Activated CD4-positive, alpha-beta T cell treated with anti-CD3 and anti-CD28 coated beads, Interleukin-2, amount 10 ng/mL, durations not matched to agents 7 days and 5 days (primary cell): ENCODE data around the gene AASS. TPM values are rescaled to one million over a fixed set of nuclear protein-coding genes. Genes with fewer than 3 reads are reported as not detected.

Experiments
- CTCF ChIA-PET: fragments of 350-600 bp; sonication (Branson Sonifier 250); formaldehyde crosslinking; loops from one replicate; lab custom pipeline; 2021; ENCODE audit warnings: antibody characterized with exemption; lab: Charles Lee
- POLR2A ChIA-PET: fragments of 350-600 bp; sonication (Branson Sonifier 250); formaldehyde crosslinking; loops from one replicate; lab custom pipeline; 2021; ENCODE audit warnings: antibody characterized with exemption; lab: Charles Lee
- DNase-seq: peaks from one replicate; pipeline ENCODE4 v3.0.0-alpha.2; 2020
- H3K27ac Mint-ChIP-seq: one replicate; pipeline ENCODE4 v1.8.0; 2021; ENCODE audit warnings: mild to moderate bottlenecking, moderate library complexity, mixed read lengths
- H3K27me3 Mint-ChIP-seq: one replicate; pipeline ENCODE4 v1.8.0; 2021; ENCODE audit warnings: mixed read lengths
- H3K36me3 Mint-ChIP-seq: one replicate; pipeline ENCODE4 v1.8.0; 2021; ENCODE audit warnings: low read depth, mixed read lengths
- H3K4me1 Mint-ChIP-seq: one replicate; pipeline ENCODE4 v1.8.0; 2021; ENCODE audit warnings: mixed read lengths
- H3K4me3 Mint-ChIP-seq: one replicate; pipeline ENCODE4 v1.8.0; 2021; ENCODE audit warnings: mild to moderate bottlenecking, moderate library complexity, mixed read lengths
- H3K9me3 Mint-ChIP-seq: one replicate; pipeline ENCODE4 v1.8.0; 2021; ENCODE audit warnings: mixed read lengths
- total RNA-seq, 2 experiments: library from RNA; stranded (reverse); gene quantifications; one replicate each; pipeline ENCODE4 v1.2.3, GENCODE V29; 2021

Gene AASS
- total RNA-seq, 2 experiments from 2014 or later, result 0.62 to 0.84 TPM

DNA sequence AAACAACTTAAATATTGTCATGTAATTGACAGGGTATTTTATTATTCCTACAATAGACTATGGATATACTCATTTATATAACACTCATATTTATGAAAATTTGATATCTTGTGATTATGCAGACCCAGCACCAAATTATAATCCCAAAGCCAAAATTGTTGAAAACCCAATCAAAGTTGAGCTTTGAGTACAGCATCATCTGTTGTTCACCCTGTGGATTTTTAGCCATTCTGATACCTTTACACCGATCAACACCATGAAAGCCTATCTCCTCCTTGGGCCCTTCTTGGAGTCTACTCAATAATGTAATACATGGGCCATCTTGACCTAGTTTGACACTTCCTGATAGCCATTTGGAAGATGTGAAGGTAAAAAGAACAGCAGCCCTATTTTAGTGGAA is 49.5 kb downstream of the AASS start:
- no peak for DNase-seq
- POLR2A ChIA-PET, result no interaction called here
- CTCF ChIA-PET, result no interaction called here
- Mint-ChIP-seq H3K4me1 (no peaks in the 10 kb centered on the region), H3K4me3 (no peak overlapping the region), H3K27me3 (no peaks in the 10 kb centered on the region), H3K27ac (no peak overlapping the region), H3K36me3 (no peaks in the 10 kb centered on the region), H3K9me3 (no peaks in the 10 kb centered on the region)

- no peak overlapping the region for H3K4me3 Mint-ChIP-seq
- ChIA-PET CTCF (interaction anchor here (1.1 kb wide), 1 partner anchor 11 kb away, joined by 3 read pairs; no protein-coding TSS in a partner anchor), POLR2A (no interaction called here)
- H3K9me3 Mint-ChIP-seq, result no peaks in the 10 kb centered on the region
- DNase-seq, result peak; percentile 70
- H3K36me3 Mint-ChIP-seq, result no peaks in the 10 kb centered on the region
- H3K27me3 Mint-ChIP-seq, result no peaks in the 10 kb centered on the region
- no peak overlapping the region for H3K27ac Mint-ChIP-seq
- H3K4me1 Mint-ChIP-seq, result no peaks in the 10 kb centered on the region
These were observed 50.9 kb downstream of the AASS start for GRCh38 chr7:122092964-122093797.

DNA sequence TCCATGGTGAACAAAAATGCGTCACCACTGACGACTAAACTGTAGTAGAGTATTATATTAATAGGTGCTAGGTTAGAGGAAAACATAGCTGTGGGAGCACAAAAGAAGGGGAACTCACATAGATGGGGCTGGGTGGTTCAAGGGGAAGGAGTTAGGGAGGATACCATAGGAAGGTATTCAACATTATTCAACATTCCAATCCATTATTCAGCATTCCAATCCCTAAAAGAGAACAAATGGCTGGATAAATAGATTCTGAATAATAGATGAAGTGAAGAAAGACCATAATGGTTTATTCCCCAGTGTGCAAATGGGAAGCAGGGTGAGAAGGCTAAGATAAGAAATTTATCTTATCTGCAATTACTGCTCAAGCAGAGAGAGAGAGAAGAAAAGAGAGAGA is 61.4 kb downstream of the AASS start:
- Mint-ChIP-seq H3K27ac (no peak overlapping the region), H3K36me3 (no peaks in the 10 kb centered on the region), H3K9me3 (no peaks in the 10 kb centered on the region), H3K4me3 (no peak overlapping the region), H3K27me3 (no peaks in the 10 kb centered on the region), H3K4me1 (no peaks in the 10 kb centered on the region)
- CTCF ChIA-PET, result no interaction called here
- DNase-seq, result no peak
- POLR2A ChIA-PET, result no interaction called here

- DNase-seq, result no peak
- no peaks in the 10 kb centered on the region for H3K36me3 Mint-ChIP-seq
- no peak overlapping the region for H3K27ac Mint-ChIP-seq
- POLR2A ChIA-PET, result no interaction called here
- no peaks in the 10 kb centered on the region for H3K4me1 Mint-ChIP-seq
- no peaks in the 10 kb centered on the region for H3K27me3 Mint-ChIP-seq
- H3K4me3 Mint-ChIP-seq, result no peak overlapping the region
- CTCF ChIA-PET, result no interaction called here
- no peaks in the 10 kb centered on the region for H3K9me3 Mint-ChIP-seq
These were observed 61.9 kb downstream of the AASS start for GRCh38 chr7:122082160-122082559.

DNA sequence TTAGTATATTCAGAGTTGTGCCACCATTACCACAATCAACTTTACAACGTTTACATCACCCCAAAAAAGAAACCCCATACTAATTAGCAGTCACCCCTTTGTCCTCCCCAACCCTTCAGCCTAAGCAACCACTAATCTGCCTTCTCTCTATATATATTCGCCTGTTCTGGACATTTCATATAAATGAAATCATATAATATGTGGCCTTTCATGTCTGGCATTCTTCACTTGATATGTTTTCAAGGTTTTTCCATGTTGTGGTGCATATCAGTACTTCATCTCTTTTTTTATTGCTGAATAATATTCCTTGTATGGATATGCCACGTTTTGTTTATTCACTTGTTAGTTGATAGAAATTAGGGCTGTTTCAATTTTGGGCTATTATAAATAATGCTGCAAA is 70.4 kb downstream of the AASS start:
- Mint-ChIP-seq H3K4me1 (no peaks in the 10 kb centered on the region), H3K27me3 (no peaks in the 10 kb centered on the region), H3K36me3 (no peaks in the 10 kb centered on the region), H3K9me3 (no peaks in the 10 kb centered on the region), H3K27ac (no peak overlapping the region), H3K4me3 (no peak overlapping the region)
- POLR2A ChIA-PET, result no interaction called here
- DNase-seq, result no peak
- CTCF ChIA-PET, result no interaction called here

DNA sequence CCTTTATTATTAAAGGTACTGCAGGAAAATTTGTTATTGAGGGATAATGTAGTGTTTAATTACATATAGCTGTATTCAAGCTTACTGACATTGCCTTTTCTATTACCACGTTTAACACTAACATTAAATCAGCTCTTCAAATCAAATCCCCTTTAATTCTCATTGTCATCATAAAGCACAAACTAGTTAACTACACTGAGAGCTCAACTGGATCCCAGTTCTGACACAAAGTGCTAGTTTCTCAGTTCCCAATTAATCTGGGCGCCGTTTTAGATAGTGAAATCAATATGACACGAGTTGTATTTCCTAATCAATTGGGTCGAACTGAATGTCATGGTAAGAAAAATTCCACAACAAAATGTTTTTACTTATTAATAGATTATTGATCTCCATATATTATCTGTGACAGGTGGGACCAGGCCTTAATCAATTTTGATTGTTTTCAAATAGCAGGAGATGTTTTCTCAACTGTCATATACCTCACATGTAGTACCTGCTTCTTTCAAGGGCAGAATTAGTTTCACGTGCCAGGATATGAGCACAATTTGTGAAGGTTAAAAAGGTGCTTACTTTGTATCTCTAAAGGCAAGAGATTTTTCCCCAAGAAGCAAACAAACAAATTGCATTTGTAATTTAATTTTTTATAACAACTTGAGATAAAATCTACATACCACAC is 71.0 kb downstream of the AASS start:
- CTCF ChIA-PET, result no interaction called here
- H3K36me3 Mint-ChIP-seq, result no peaks in the 10 kb centered on the region
- no peak overlapping the region for H3K4me3 Mint-ChIP-seq
- no peaks in the 10 kb centered on the region for H3K27me3 Mint-ChIP-seq
- H3K27ac Mint-ChIP-seq, result no peak overlapping the region
- POLR2A ChIA-PET, result no interaction called here
- DNase-seq, result no peak
- no peaks in the 10 kb centered on the region for H3K9me3 Mint-ChIP-seq
- no peaks in the 10 kb centered on the region for H3K4me1 Mint-ChIP-seq

GRCh38 chr7:122072272-122072671 is 71.8 kb downstream of the AASS start:
- CTCF ChIA-PET, result no interaction called here
- no peak overlapping the region for H3K27ac Mint-ChIP-seq
- POLR2A ChIA-PET, result no interaction called here
- H3K9me3 Mint-ChIP-seq, result no peaks in the 10 kb centered on the region
- no peaks in the 10 kb centered on the region for H3K36me3 Mint-ChIP-seq
- H3K4me3 Mint-ChIP-seq, result no peak overlapping the region
- no peak for DNase-seq
- no peaks in the 10 kb centered on the region for H3K27me3 Mint-ChIP-seq
- H3K4me1 Mint-ChIP-seq, result no peaks in the 10 kb centered on the region

- Mint-ChIP-seq H3K4me3 (no peak overlapping the region), H3K4me1 (no peaks in the 10 kb centered on the region), H3K27me3 (no peaks in the 10 kb centered on the region), H3K36me3 (no peaks in the 10 kb centered on the region), H3K9me3 (no peaks in the 10 kb centered on the region), H3K27ac (no peak overlapping the region)
- no peak for DNase-seq
- ChIA-PET POLR2A (interaction anchor here (0.6 kb wide), 1 partner anchor 118 kb away, joined by 3 read pairs; no protein-coding TSS in a partner anchor), CTCF (interaction anchor here (1.0 kb wide), 1 partner anchor 19 kb away, joined by 3 read pairs; no protein-coding TSS in a partner anchor)
These were observed 73.2 kb downstream of the AASS start for GRCh38 chr7:122070834-122071233.

- no peaks in the 10 kb centered on the region for H3K36me3 Mint-ChIP-seq
- H3K4me3 Mint-ChIP-seq, result no peak overlapping the region
- DNase-seq, result no peak
- ChIA-PET POLR2A (no interaction called here), CTCF (no interaction called here)
- H3K27ac Mint-ChIP-seq, result no peak overlapping the region
- H3K9me3 Mint-ChIP-seq, result no peaks in the 10 kb centered on the region
- H3K4me1 Mint-ChIP-seq, result no peaks in the 10 kb centered on the region
- no peaks in the 10 kb centered on the region for H3K27me3 Mint-ChIP-seq
These were observed 74.0 kb downstream of the AASS start for GRCh38 chr7:122070062-122070461.

- ChIA-PET POLR2A (no interaction called here), CTCF (no interaction called here)
- H3K4me3 Mint-ChIP-seq, result no peak overlapping the region
- no peak for DNase-seq
- no peaks in the 10 kb centered on the region for H3K27me3 Mint-ChIP-seq
- no peak overlapping the region for H3K27ac Mint-ChIP-seq
- no peaks in the 10 kb centered on the region for H3K9me3 Mint-ChIP-seq
- no peaks in the 10 kb centered on the region for H3K4me1 Mint-ChIP-seq
- H3K36me3 Mint-ChIP-seq, result no peaks in the 10 kb centered on the region
These were observed 75.0 kb downstream of the AASS start for GRCh38 chr7:122068999-122069398.

DNA sequence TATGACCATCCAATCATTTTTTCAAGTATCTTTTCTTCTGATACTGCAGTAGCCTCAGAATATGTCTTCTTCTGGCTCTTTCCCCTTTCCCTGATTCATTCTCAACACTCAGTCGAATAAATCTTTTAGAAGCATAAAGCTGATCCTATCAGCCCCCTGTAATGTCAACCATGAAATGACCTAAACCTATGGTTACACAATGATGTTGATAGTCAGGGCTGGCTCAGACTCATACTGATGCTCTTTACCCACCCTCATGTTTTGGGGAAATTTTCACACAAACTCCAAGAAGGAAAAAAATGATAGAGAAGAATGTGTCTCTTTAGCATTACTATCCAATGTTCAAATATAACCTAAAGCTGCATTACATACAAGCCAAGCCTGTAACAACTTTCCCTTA is 76.0 kb downstream of the AASS start:
- CTCF ChIA-PET, result no interaction called here

GRCh38 chr7:122067077-122067476 is 77.0 kb downstream of the AASS start:
- ChIA-PET CTCF (no interaction called here), POLR2A (no interaction called here)
- no peaks in the 10 kb centered on the region for H3K9me3 Mint-ChIP-seq
- H3K4me1 Mint-ChIP-seq, result no peaks in the 10 kb centered on the region
- no peaks in the 10 kb centered on the region for H3K27me3 Mint-ChIP-seq
- no peak overlapping the region for H3K4me3 Mint-ChIP-seq
- DNase-seq, result no peak
- H3K36me3 Mint-ChIP-seq, result no peaks in the 10 kb centered on the region
- no peak overlapping the region for H3K27ac Mint-ChIP-seq

More for the DNA sequence above, 76.0 kb downstream of the AASS start:
- no peaks in the 10 kb centered on the region for H3K4me1 Mint-ChIP-seq
- H3K4me3 Mint-ChIP-seq, result no peak overlapping the region
- POLR2A ChIA-PET, result no interaction called here
- no peaks in the 10 kb centered on the region for H3K9me3 Mint-ChIP-seq
- no peak overlapping the region for H3K27ac Mint-ChIP-seq
- no peak for DNase-seq
- H3K36me3 Mint-ChIP-seq, result no peaks in the 10 kb centered on the region
- no peaks in the 10 kb centered on the region for H3K27me3 Mint-ChIP-seq

- H3K27me3 Mint-ChIP-seq, result no peaks in the 10 kb centered on the region
- H3K36me3 Mint-ChIP-seq, result no peaks in the 10 kb centered on the region
- H3K9me3 Mint-ChIP-seq, result no peaks in the 10 kb centered on the region
- no peak overlapping the region for H3K4me3 Mint-ChIP-seq
- no peak for DNase-seq
- H3K4me1 Mint-ChIP-seq, result no peaks in the 10 kb centered on the region
- H3K27ac Mint-ChIP-seq, result no peak overlapping the region
- CTCF ChIA-PET, result no interaction called here
- POLR2A ChIA-PET, result no interaction called here
These were observed 79.1 kb downstream of the AASS start for GRCh38 chr7:122064971-122065370.
